Subcutaneous adipose tissue (tissue), 4 donors: ENCODE data around the gene EXOC3L1. TPM values are rescaled to one million over a fixed set of nuclear protein-coding genes. Genes with fewer than 3 reads are reported as not detected.

ENCODE experiments used
- total RNA-seq, 4 donors: library from RNA; depleted of rRNA; stranded (reverse); fragments of >200 nt; gene quantifications; one replicate each; pipeline ENCODE4 v1.1.0, GENCODE V29; 2016
- TF ChIP-seq, protein P1 (sequence below): fragments of 450-650 bp; IDR thresholded peaks from one replicate; pipeline ENCODE4 v1.5.1; 2016; ENCODE audit warnings: low read depth, mild to moderate bottlenecking, control low read depth, antibody characterized with exemption, moderate library complexity

EXOC3L1 gene
- total RNA-seq, 4 donors from 2014 or later, result 0.17 to 13.8 (median 1.7) TPM

DNA sequence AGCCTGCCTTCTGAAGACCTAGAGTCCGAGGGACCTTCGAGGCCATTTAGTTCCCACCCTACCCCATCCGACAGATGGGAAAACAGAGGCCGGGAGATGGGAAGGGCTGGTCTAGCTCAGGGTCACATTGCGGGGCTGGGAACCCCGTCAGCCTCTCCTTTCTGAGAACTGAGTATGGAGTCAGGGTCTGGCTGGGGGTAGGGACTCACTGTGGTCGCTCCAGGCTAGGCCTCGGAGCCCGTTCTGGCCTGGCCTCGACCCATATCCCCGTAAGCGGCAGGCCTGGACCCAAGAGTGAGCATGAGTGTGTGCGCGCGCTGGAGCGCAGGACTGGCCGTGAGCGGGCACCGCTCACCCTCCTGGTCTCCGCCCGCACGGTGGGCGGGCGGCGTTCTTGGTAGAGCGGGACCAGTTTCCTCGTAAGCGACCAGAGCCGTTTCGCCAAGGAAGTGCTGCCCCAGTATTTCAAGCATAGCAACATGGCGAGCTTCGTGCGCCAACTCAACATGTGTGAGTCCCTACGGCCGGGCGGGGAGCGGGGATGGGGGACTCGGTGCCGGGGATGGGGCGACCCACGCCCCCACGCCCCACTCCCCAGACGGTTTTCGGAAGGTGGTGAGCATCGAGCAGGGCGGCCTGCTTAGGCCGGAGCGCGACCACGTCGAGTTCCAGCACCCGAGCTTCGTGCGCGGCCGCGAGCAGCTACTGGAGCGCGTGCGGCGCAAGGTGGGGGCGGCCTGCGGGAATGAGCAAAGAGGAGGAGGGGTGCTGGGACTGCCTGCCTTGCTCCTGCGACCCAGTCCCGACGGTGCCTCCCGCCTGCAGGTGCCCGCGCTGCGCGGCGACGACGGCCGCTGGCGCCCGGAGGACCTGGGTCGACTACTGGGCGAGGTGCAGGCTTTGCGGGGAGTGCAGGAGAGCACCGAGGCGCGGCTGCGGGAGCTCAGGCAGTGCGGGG, 24.5 kb downstream of the EXOC3L1 start:
- TF ChIP-seq, protein P1, sequence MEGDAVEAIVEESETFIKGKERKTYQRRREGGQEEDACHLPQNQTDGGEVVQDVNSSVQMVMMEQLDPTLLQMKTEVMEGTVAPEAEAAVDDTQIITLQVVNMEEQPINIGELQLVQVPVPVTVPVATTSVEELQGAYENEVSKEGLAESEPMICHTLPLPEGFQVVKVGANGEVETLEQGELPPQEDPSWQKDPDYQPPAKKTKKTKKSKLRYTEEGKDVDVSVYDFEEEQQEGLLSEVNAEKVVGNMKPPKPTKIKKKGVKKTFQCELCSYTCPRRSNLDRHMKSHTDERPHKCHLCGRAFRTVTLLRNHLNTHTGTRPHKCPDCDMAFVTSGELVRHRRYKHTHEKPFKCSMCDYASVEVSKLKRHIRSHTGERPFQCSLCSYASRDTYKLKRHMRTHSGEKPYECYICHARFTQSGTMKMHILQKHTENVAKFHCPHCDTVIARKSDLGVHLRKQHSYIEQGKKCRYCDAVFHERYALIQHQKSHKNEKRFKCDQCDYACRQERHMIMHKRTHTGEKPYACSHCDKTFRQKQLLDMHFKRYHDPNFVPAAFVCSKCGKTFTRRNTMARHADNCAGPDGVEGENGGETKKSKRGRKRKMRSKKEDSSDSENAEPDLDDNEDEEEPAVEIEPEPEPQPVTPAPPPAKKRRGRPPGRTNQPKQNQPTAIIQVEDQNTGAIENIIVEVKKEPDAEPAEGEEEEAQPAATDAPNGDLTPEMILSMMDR, result no peak

- TF ChIP-seq, protein P1, result no peak
Measured at GRCh38 chr16:67164599-67165061, 25.3 kb downstream of the EXOC3L1 start, which contains the start of gene HSF4. TSS of gene HSF4 (plus strand) at chr16:67164745. CDS start at chr16:67164812, 67 bp downstream.

DNA sequence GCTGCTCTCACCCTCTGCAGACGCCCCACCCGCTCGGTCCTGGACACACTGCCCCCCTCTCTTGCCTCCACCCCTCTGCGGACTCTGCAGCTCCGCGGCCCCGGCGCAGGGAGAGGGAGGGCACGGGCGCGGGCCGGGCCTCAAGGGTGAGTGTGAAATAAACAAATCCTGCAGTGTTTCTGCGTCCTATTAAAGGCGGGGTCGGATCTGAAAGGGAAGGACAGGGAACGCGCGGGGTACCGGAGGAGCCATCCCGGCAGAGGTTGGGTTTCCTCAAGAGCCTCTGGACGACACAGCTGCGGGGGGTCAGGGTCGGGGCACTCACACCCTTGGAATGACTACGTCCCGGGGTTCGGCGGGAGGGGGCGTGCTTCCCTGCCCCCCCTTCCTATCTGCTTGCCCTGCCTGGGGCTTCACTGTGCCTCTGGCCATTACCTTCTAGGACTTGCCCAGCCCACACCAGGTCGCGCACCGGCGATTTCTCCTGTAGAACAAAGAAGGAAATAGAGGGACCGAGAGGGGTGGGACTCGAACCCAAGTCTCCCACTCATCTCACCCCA, 25.9 kb downstream of the EXOC3L1 start:
- TF ChIP-seq, protein P1, result no peak

DNA sequence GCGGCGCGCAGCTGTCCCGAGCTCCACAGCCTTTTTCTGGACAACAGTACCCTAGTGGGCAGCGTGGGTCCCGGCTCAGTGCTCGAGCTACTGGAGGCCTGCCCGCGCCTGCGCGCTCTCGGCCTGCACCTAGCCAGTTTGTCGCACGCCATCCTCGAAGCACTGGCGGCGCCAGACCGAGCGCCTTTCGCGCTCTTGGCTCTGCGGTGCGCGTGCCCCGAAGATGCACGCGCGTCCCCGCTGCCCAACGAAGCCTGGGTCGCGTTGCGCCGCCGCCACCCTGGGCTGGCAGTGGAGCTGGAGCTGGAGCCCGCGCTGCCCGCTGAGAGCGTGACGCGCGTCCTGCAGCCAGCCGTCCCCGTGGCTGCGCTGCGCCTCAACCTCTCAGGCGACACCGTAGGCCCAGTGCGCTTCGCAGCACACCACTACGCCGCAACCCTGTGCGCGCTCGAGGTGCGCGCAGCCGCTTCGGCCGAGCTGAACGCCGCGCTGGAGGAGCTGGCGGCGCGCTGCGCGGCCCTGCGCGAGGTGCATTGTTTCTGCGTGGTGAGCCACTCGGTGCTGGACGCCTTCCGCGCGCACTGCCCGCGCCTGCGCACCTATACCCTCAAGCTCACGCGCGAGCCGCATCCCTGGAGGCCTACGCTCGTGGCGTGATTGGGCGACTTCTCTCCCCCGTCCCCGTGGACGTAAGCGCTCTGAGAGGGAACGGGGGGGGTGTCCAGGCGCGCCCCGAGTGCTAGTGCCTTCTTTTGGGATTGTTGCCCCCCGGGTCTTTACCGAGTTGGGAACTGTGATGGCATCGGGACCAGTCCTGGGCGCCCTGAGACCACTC, 26.6 kb downstream of the EXOC3L1 start:
- TF ChIP-seq, protein P1, result no peak

DNA sequence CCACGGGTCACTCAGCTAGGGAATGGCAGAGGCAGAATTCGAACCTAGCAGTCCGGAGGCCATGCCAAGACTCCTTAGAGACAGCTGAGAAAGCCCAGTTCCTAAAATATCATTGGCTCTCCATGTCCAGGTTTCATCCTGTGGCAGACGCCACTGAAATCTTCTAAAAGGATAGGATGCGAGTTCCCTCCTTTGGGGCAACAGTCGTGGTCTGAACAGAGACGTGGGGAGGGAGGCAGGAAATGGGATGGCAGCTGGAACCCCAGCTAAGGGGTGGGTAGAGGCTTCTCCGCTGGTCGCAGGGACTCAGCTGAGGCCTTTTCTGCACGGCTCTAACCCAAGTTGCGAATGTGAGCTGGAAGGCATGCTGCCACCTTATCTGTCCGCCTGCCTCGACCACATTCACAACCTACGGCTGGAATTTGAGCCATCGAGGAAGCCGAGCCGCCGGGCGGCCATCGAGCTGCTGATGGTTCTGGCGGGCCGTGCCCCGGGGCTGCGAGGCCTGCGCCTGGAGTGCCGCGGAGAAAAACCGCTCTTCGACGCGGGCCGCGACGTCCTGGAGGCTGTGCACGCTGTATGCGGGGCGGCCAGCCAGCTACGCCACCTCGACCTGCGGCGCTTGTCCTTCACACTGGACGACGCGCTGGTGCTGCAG, 27.3 kb downstream of the EXOC3L1 start:
- TF ChIP-seq, protein P1, result no peak

DNA sequence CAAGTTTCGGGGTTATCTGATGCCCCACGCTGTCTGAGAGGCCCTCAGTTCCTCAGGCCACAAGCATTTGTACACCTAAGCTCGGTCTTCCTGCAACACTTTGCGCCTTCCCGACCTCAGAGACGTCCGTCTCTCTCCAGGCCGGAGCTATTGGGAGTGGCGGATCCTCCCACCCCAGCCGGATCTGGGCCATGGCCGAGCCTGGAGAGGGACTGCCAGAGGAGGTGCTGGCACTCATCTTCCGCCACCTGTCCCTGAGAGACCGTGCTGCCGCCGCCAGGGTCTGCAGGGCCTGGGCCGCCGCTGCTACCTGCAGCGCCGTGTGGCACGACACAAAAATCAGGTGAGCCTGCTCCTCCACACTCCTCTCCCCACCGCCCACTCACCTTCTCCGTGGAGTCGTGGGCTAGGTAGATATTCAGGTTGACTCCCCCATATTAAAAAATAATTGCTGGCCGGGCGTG, 28.3 kb downstream of the EXOC3L1 start:
- TF ChIP-seq, protein P1, result no peak
